ENCODE measurements around the gene TICRR.

Gene TICRR

GRCh38 chr15:89674526-89674925 lies 99.3 kb downstream of the TICRR start:
- TF ChIP-seq, protein P1, sequence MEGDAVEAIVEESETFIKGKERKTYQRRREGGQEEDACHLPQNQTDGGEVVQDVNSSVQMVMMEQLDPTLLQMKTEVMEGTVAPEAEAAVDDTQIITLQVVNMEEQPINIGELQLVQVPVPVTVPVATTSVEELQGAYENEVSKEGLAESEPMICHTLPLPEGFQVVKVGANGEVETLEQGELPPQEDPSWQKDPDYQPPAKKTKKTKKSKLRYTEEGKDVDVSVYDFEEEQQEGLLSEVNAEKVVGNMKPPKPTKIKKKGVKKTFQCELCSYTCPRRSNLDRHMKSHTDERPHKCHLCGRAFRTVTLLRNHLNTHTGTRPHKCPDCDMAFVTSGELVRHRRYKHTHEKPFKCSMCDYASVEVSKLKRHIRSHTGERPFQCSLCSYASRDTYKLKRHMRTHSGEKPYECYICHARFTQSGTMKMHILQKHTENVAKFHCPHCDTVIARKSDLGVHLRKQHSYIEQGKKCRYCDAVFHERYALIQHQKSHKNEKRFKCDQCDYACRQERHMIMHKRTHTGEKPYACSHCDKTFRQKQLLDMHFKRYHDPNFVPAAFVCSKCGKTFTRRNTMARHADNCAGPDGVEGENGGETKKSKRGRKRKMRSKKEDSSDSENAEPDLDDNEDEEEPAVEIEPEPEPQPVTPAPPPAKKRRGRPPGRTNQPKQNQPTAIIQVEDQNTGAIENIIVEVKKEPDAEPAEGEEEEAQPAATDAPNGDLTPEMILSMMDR (IDR thresholded peaks at IDR 0.05; ENCODE audit: insufficient read depth, low read length, poor library complexity, severe bottlenecking), result no peak
- DNase-seq (ENCODE audit: extremely low read depth, insufficient read length), result no peak
- H3K4me3 ChIP-seq (replicated peaks; ENCODE audit: low read depth, low read length), result no peak overlapping the region
- no peaks in the 10 kb centered on the region for H3K36me3 ChIP-seq (ENCODE audit: control insufficient read depth, insufficient read depth, low read length)
- H3K27me3 ChIP-seq (replicated peaks; ENCODE audit: control insufficient read depth, insufficient read depth, low read length), result no peaks in the 10 kb centered on the region; the same call in 1 of the 2 replicates

DNA sequence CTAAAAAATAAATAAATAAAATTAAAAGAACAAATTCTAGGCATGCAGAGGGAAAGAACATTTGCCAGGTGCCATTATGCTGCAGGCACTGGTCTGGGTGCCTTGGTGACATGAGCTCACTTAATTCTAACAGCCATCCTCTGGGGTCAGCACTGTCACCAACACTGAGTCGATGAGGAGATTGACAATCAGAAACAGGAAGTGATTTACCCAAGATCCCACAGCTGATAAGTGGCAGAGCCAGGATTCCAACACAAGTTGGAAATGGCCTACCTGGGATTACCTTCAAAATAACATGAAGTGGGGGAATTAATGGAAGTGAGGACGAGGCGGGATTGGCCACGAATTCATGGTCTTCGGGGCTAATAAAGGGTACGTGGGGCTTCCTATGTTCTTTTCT lies 100.3 kb downstream of the TICRR start:
- no peaks in the 10 kb centered on the region; the same call in 1 of the 2 replicates for H3K27me3 ChIP-seq (replicated peaks; ENCODE audit: control insufficient read depth, insufficient read depth, low read length)
- no peaks in the 10 kb centered on the region for H3K36me3 ChIP-seq (ENCODE audit: control insufficient read depth, insufficient read depth, low read length)
- TF ChIP-seq, protein P1 (IDR thresholded peaks at IDR 0.05; ENCODE audit: insufficient read depth, low read length, poor library complexity, severe bottlenecking), result no peak
- DNase-seq (ENCODE audit: extremely low read depth, insufficient read length), result no peak
- H3K4me3 ChIP-seq (replicated peaks; ENCODE audit: low read depth, low read length), result no peak overlapping the region

DNA sequence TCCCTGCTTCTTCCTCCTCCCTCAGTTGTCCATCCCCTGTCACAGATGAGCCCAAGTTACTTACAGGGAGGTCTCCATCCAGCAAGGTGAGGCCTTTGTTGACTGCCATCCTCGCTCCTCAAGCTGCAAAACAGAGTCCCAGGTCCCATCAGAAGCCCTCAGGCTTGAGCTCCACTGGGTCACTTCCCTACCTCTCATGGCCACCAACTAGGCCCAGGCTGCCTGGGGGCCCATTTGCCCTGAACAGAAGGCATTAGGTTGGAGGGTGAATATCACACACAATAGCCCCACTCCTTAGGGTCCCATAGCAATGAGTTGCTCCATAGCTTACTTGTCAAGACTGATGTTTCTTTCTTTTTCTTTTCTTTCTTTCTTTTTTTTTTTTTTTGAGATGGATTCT lies 102.1 kb downstream of the TICRR start:
- no peaks in the 10 kb centered on the region for H3K36me3 ChIP-seq (ENCODE audit: control insufficient read depth, insufficient read depth, low read length)
- TF ChIP-seq, protein P1 (IDR thresholded peaks at IDR 0.05; ENCODE audit: insufficient read depth, low read length, poor library complexity, severe bottlenecking), result no peak
- no peak for DNase-seq (ENCODE audit: extremely low read depth, insufficient read length)
- no peaks in the 10 kb centered on the region; the same call in 1 of the 2 replicates for H3K27me3 ChIP-seq (replicated peaks; ENCODE audit: control insufficient read depth, insufficient read depth, low read length)
- no peak overlapping the region for H3K4me3 ChIP-seq (replicated peaks; ENCODE audit: low read depth, low read length)
